Measurements from ENCODE around the gene RNF26. TPM values are rescaled to one million over a fixed set of nuclear protein-coding genes. Genes with fewer than 3 reads are reported as not detected.
"Not testable (repeated sequence)": the region's sequence is repeated elsewhere in the genome, so short reads cannot be mapped to it uniquely, and the experiment has no call there.

The RNF26 gene
- total and polyA plus RNA-seq, 5 donors: 9.7 to 19.6 (median 14.3) TPM

- Histone ChIP-seq H3K27me3 (ENCODE audit: control insufficient read depth, insufficient read depth) (no peaks in the 10 kb centered on the region), H3K4me3 (ENCODE audit: low read length) (peak overlapping the region; percentile 30), H3K27ac (ENCODE audit: low read length) (no peak overlapping the region), H3K4me1 (ENCODE audit: control insufficient read depth, insufficient read depth, low read length) (no peaks in the 10 kb centered on the region), H3K9me3 (ENCODE audit: control insufficient read depth, low read length) (no peaks in the 10 kb centered on the region)
- DNase-seq: no peak
- WGBS: 9% methylated on average over 9 of the region's 9 CpGs
- ATAC-seq: no peak
- intact Hi-C loops (cut with DNase I): loop anchor here in 2 of 4 donors (10.0 kb wide), 1 partner anchor 93 kb away; no protein-coding TSS in a partner anchor
Observed at GRCh38 chr11:119382101-119382500, 47.8 kb downstream of the RNF26 start.

GRCh38 chr11:119382513-119382912, 48.2 kb downstream of the RNF26 start:
- not testable (repeated sequence) for H3K9me3 ChIP-seq (ENCODE audit: control insufficient read depth, low read length); H3K4me3 ChIP-seq (ENCODE audit: low read length); H3K27me3 ChIP-seq (ENCODE audit: control insufficient read depth, insufficient read depth); H3K4me1 ChIP-seq (ENCODE audit: control insufficient read depth, insufficient read depth, low read length); ATAC-seq; H3K27ac ChIP-seq (ENCODE audit: low read length); DNase-seq
- 89% methylated on average over 14 of the region's 14 CpGs for WGBS
- intact Hi-C loops (cut with DNase I): loop anchor here in 2 of 4 donors (10.0 kb wide), 1 partner anchor 92 kb away; no protein-coding TSS in a partner anchor

- Histone ChIP-seq H3K27me3 (ENCODE audit: control insufficient read depth, insufficient read depth) (no peaks in the 10 kb centered on the region), H3K4me1 (ENCODE audit: control insufficient read depth, insufficient read depth, low read length) (no peaks in the 10 kb centered on the region), H3K9me3 (ENCODE audit: control insufficient read depth, low read length) (no peaks in the 10 kb centered on the region), H3K27ac (ENCODE audit: low read length) (no peak overlapping the region), H3K4me3 (ENCODE audit: low read length) (no peak overlapping the region)
- no peak for ATAC-seq
- intact Hi-C loops (cut with DNase I): loop anchor here in 2 of 4 donors (10.0 kb wide), 1 partner anchor 90 kb away; no protein-coding TSS in a partner anchor
- DNase-seq: no peak
- WGBS: 92% methylated on average over 2 of the region's 2 CpGs
Observed at GRCh38 chr11:119384332-119384731, 50.0 kb downstream of the RNF26 start.

Small RNA genes within 50 kb of the gene (microRNA-seq; reads per million reads assigned to microRNA genes)
- gene MIR6756: 0 reads per million in 2 donors

Other genes starting within 250 kb of the RNF26 start
- 10 to 100 TPM; 17.3 to 28.0 (median 22.2) TPM for gene HMBS, start 249.6 kb upstream of the RNF26 start, total RNA-seq
- 28.0 TPM for gene HMBS, start 249.6 kb upstream of the RNF26 start, polyA plus RNA-seq
- gene DPAGT1, start 232.7 kb upstream of the RNF26 start, total RNA-seq: 10 to 100 TPM; 15.2 to 24.7 (median 23.9) TPM
- 14.4 TPM for gene DPAGT1, start 232.7 kb upstream of the RNF26 start, polyA plus RNA-seq
- gene C2CD2L, start 227.2 kb upstream of the RNF26 start, total RNA-seq: 10 to 100 TPM in 3 of 4 donors, 1 to 10 TPM in 1; 9.1 to 11.9 (median 11.0) TPM
- gene C2CD2L, start 227.2 kb upstream of the RNF26 start, polyA plus RNA-seq: 9.2 TPM
- gene HINFP, start 212.9 kb upstream of the RNF26 start, total RNA-seq: 10 to 100 TPM; 11.4 to 17.0 (median 15.4) TPM
- gene HINFP, start 212.9 kb upstream of the RNF26 start, polyA plus RNA-seq: 8.4 TPM
- 1 to 10 TPM in 3 of 4 donors, under 1 TPM in 1; 0.86 to 1.8 (median 1.5) TPM for gene ABCG4, start 185.5 kb upstream of the RNF26 start, total RNA-seq
- 1.4 TPM for gene ABCG4, start 185.5 kb upstream of the RNF26 start, polyA plus RNA-seq
- 10 to 100 TPM; 18.7 to 25.2 (median 22.7) TPM for gene NLRX1, start 165.8 kb upstream of the RNF26 start, total RNA-seq
- 12.8 TPM for gene NLRX1, start 165.8 kb upstream of the RNF26 start, polyA plus RNA-seq
- gene NHERF4, start 149.1 kb upstream of the RNF26 start, total RNA-seq: under 1 TPM in 3 of 4 donors, not detected in 1; 0.48 to 0.66 (median 0.56) TPM
- gene NHERF4, start 149.1 kb upstream of the RNF26 start, polyA plus RNA-seq: 0.11 TPM
- 10 to 100 TPM in 2 of 4 donors, 1 to 10 TPM in 2; 8.5 to 13.3 (median 10.3) TPM for gene CBL, start 128.2 kb upstream of the RNF26 start, total RNA-seq
- gene CBL, start 128.2 kb upstream of the RNF26 start, polyA plus RNA-seq: 3.3 TPM
- 100 to 1,000 TPM in 2 of 4 donors, 10 to 100 TPM in 2; 95.1 to 127 (median 104) TPM for gene MCAM, start 17.4 kb upstream of the RNF26 start, total RNA-seq
- 97.2 TPM for gene MCAM, start 17.4 kb upstream of the RNF26 start, polyA plus RNA-seq
- gene C1QTNF5, start 6.4 kb downstream of the RNF26 start, total RNA-seq: 10 to 100 TPM; 21.4 to 31.0 (median 24.1) TPM
- gene C1QTNF5, start 6.4 kb downstream of the RNF26 start, polyA plus RNA-seq: 27.1 TPM
- gene MFRP, start 12.2 kb downstream of the RNF26 start, total RNA-seq: under 1 TPM in 1 of 4 donors, not detected in 3; 0.06 TPM
- gene MFRP, start 12.2 kb downstream of the RNF26 start, polyA plus RNA-seq: 0.02 TPM
- 10 to 100 TPM; 57.3 to 98.4 (median 95.7) TPM for gene USP2, start 47.2 kb downstream of the RNF26 start, total RNA-seq
- 57.1 TPM for gene USP2, start 47.2 kb downstream of the RNF26 start, polyA plus RNA-seq
- 1 to 10 TPM in 3 of 4 donors, under 1 TPM in 1; 0.74 to 2.9 (median 1.8) TPM for gene THY1, start 88.6 kb downstream of the RNF26 start, total RNA-seq
- 4.3 TPM for gene THY1, start 88.6 kb downstream of the RNF26 start, polyA plus RNA-seq

Data from right cardiac atrium (tissue), 5 donors.